PC-9 (cell line): Measurements from ENCODE around the gene CDH13. TPM values are rescaled to one million over a fixed set of nuclear protein-coding genes. Genes with fewer than 3 reads are reported as not detected.

ENCODE experiments used
- BruUV-seq: library from RNA; stranded (reverse); fragments of 400-500 nt; replicated peaks from 2 replicates; lab custom pipeline; 2021; lab: Mats Ljungman, UMichigan
- CTCF ChIA-PET: fragments of 300-600 bp; sonication (Branson Sonifier 250); formaldehyde crosslinking; loops from one replicate; lab custom pipeline; 2022; ENCODE audit warnings: antibody characterized with exemption; lab: Charles Lee
- POLR2A ChIA-PET: fragments of 300-600 bp; sonication (Branson Sonifier 250); formaldehyde crosslinking; loops from one replicate; lab custom pipeline; 2022; ENCODE audit warnings: antibody characterized with exemption; ENCODE audit not compliant: unreplicated experiment; lab: Charles Lee
- DNase-seq, 2 experiments: peaks; one replicate each; pipeline versions ENCODE4 v3.0.0 to v3.0.0-alpha.2; 2015 to 2022; ENCODE audit warnings: mixed read lengths in 1 of 2
- H2AFZ ChIP-seq: fragments of 200-600 bp; sonication (generic); 2 replicates; pipeline ENCODE4 v1.8.1; 2017; ENCODE audit warnings: antibody characterized with exemption
- H3F3A ChIP-seq: fragments of 200-600 bp; sonication (generic); 2 replicates; pipeline ENCODE4 v1.8.1; 2017; ENCODE audit warnings: antibody characterized with exemption, mild to moderate bottlenecking, low read depth; ENCODE audit not compliant: insufficient read depth
- H3K27ac ChIP-seq: fragments of 200-600 bp; sonication (generic); 2 replicates; pipeline ENCODE4 v1.6.1; 2016; ENCODE audit warnings: mixed run types
- H3K27me3 ChIP-seq: fragments of 200-600 bp; sonication (generic); 2 replicates; pipeline ENCODE4 v1.6.1; 2016; ENCODE audit warnings: low read depth, mixed run types; ENCODE audit not compliant: insufficient read depth
- H3K36me3 ChIP-seq: fragments of 200-600 bp; sonication (generic); 2 replicates; pipeline ENCODE4 v1.6.1; 2016; ENCODE audit warnings: low read depth, mixed run types
- H3K4me1 ChIP-seq: fragments of 200-600 bp; sonication (generic); replicated peaks from 2 replicates; pipeline ENCODE4 v1.6.1; 2016; ENCODE audit warnings: mixed run types; ENCODE audit not compliant: insufficient read depth
- H3K4me2 ChIP-seq: fragments of 200-600 bp; sonication (generic); 2 replicates; pipeline ENCODE4 v1.6.1; 2017; ENCODE audit warnings: mixed run types
- H3K4me3 ChIP-seq: fragments of 200-600 bp; sonication (generic); 2 replicates; pipeline ENCODE4 v1.6.1; 2016; ENCODE audit warnings: mixed run types
- H3K79me2 ChIP-seq: fragments of 200-600 bp; sonication (generic); 2 replicates; pipeline ENCODE4 v1.6.1; 2017; ENCODE audit warnings: low read depth, mixed run types
- H3K9me2 ChIP-seq: fragments of 200-600 bp; sonication (generic); 2 replicates; pipeline ENCODE4 v1.8.1; 2017; ENCODE audit warnings: mild to moderate bottlenecking; ENCODE audit not compliant: insufficient read depth
- H3K9me3 ChIP-seq: fragments of 200-600 bp; sonication (generic); 2 replicates; pipeline ENCODE4 v1.8.1; 2016; ENCODE audit warnings: low read depth; ENCODE audit not compliant: insufficient read depth
- H4K20me1 ChIP-seq: fragments of 200-600 bp; sonication (generic); 2 replicates; pipeline ENCODE4 v1.8.1; 2017; ENCODE audit not compliant: insufficient read depth
- CTCF ChIP-seq: fragments of 200-600 bp; sonication (generic); conservative IDR thresholded peaks from 2 replicates; pipeline ENCODE4 v1.6.1; 2017; ENCODE audit warnings: mixed run types, antibody characterized with exemption, mild to moderate bottlenecking, moderate library complexity
- EZH2 ChIP-seq: fragments of 200-600 bp; sonication (generic); IDR thresholded peaks from 2 replicates; pipeline ENCODE4 v1.8.0; 2017; ENCODE audit warnings: antibody characterized with exemption, low read depth
- intact Hi-C: fragments of 100-400 bp; cut with micrococcal nuclease; formaldehyde crosslinking; loops from one replicate; pipeline ENCODE4 v1.10.0; 2022; ENCODE audit not compliant: unreplicated experiment
- total RNA-seq: library from RNA; stranded (reverse); gene quantifications from 2 replicates; pipeline ENCODE4 v1.2.3, GENCODE V29; 2021

The CDH13 gene
- total RNA-seq, 1 experiment from 2014 or later, result 0.24 TPM

GRCh38 chr16:83312015-83312717 is 685.4 kb downstream of the CDH13 start:
- H3K27ac ChIP-seq, result no peak overlapping the region
- CTCF ChIA-PET, result no interaction called here
- DNase-seq, result no peak
- no peaks in the 10 kb centered on the region for H3K4me1 ChIP-seq
- no peaks in the 10 kb centered on the region for H3K79me2 ChIP-seq
- no peaks in the 10 kb centered on the region for H3F3A ChIP-seq
- no peak overlapping the region for H2AFZ ChIP-seq
- H3K9me3 ChIP-seq, result no peaks in the 10 kb centered on the region
- no peak overlapping the region for H3K4me2 ChIP-seq
- no peaks in the 10 kb centered on the region for H3K36me3 ChIP-seq
- H4K20me1 ChIP-seq, result no peaks in the 10 kb centered on the region
- no TSS peak for BruUV-seq
- peaks cover 30% of the 10 kb centered on the region for H3K27me3 ChIP-seq
- POLR2A ChIA-PET, result no interaction called here
- no peak overlapping the region for H3K4me3 ChIP-seq
- TF ChIP-seq CTCF (no peak), EZH2 (no peak)
- intact Hi-C loops, result no loop called here
- no peaks in the 10 kb centered on the region for H3K9me2 ChIP-seq

- H3K4me2 ChIP-seq, result no peak overlapping the region
- H3K4me3 ChIP-seq, result no peak overlapping the region
- intact Hi-C loops, result no loop called here
- H3K36me3 ChIP-seq, result no peaks in the 10 kb centered on the region
- H3K9me3 ChIP-seq, result no peaks in the 10 kb centered on the region
- ChIA-PET POLR2A (no interaction called here), CTCF (no interaction called here)
- no peak for TF ChIP-seq EZH2
- no peak for TF ChIP-seq CTCF
- H3K9me2 ChIP-seq, result no peaks in the 10 kb centered on the region
- H3K79me2 ChIP-seq, result no peaks in the 10 kb centered on the region
- DNase-seq, result no peak
- H3K27me3 ChIP-seq, result peaks cover 25% of the 10 kb centered on the region
- no TSS peak for BruUV-seq
- H3K4me1 ChIP-seq, result no peaks in the 10 kb centered on the region
- no peaks in the 10 kb centered on the region for H4K20me1 ChIP-seq
- H3K27ac ChIP-seq, result no peak overlapping the region
- H2AFZ ChIP-seq, result no peak overlapping the region
- no peaks in the 10 kb centered on the region for H3F3A ChIP-seq
Measured at GRCh38 chr16:83312718-83313245, 686.0 kb downstream of the CDH13 start.

DNA sequence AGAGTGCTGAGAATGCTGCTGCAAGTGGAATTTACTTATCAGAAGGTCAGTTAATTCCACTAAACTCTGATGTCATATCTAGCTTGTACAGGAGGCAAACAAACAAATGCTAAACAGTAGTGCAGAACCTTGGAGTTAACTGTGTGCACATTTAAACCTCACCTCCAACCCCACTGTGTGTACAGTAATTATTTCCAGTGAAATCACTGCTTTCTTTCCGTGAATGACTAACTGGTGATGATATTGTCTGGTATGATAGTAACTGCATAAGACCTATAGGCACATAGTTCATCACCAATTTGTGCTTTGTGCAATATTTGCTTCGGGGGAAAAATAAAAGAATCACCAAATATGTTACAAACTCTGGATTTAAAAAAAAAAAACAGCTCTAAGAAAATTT is 688.5 kb downstream of the CDH13 start:
- ChIA-PET CTCF (no interaction called here), POLR2A (no interaction called here)

More for the DNA sequence above, 688.5 kb downstream of the CDH13 start:
- Histone ChIP-seq H3K79me2 (no peaks in the 10 kb centered on the region), H2AFZ (no peak overlapping the region), H3K27ac (no peak overlapping the region), H3K9me3 (no peaks in the 10 kb centered on the region), H3K4me2 (no peak overlapping the region), H3K9me2 (no peaks in the 10 kb centered on the region), H3F3A (no peaks in the 10 kb centered on the region), H3K36me3 (no peaks in the 10 kb centered on the region), H4K20me1 (no peaks in the 10 kb centered on the region), H3K4me1 (no peaks in the 10 kb centered on the region), H3K27me3 (peaks cover 34% of the 10 kb centered on the region), H3K4me3 (no peak overlapping the region)
- no peak for DNase-seq
- intact Hi-C loops, result no loop called here
- BruUV-seq, result no TSS peak
- TF ChIP-seq EZH2 (no peak), CTCF (no peak)
